Activated CD4-positive, alpha-beta memory T cell treated with anti-CD3 and anti-CD28 coated beads, Interleukin-2, amount 10 ng/mL, durations not matched to agents 7 days and 5 days (primary cell): ENCODE data around the gene RRBP1. TPM values are rescaled to one million over a fixed set of nuclear protein-coding genes. Genes with fewer than 3 reads are reported as not detected.

Experiments
- CTCF ChIA-PET: fragments of 350-600 bp; sonication (Branson Sonifier 250); formaldehyde crosslinking; loops from one replicate; lab custom pipeline; 2021; ENCODE audit warnings: antibody characterized with exemption, inconsistent platforms; lab: Charles Lee
- POLR2A ChIA-PET: fragments of 350-600 bp; sonication (Branson Sonifier 250); formaldehyde crosslinking; loops from one replicate; lab custom pipeline; 2021; ENCODE audit warnings: antibody characterized with exemption; lab: Charles Lee
- DNase-seq: peaks from one replicate; pipeline ENCODE4 v3.0.0-alpha.2; 2020
- H3K27ac Mint-ChIP-seq: one replicate; pipeline ENCODE4 v1.8.0; 2021; ENCODE audit warnings: mild to moderate bottlenecking, mixed read lengths
- H3K27me3 Mint-ChIP-seq: one replicate; pipeline ENCODE4 v1.8.0; 2021; ENCODE audit warnings: mixed read lengths
- H3K36me3 Mint-ChIP-seq: one replicate; pipeline ENCODE4 v1.8.0; 2021; ENCODE audit warnings: low read depth, mixed read lengths
- H3K4me1 Mint-ChIP-seq: one replicate; pipeline ENCODE4 v1.8.0; 2021; ENCODE audit warnings: mixed read lengths
- H3K4me3 Mint-ChIP-seq: one replicate; pipeline ENCODE4 v1.8.0; 2021; ENCODE audit warnings: mild to moderate bottlenecking, mixed read lengths
- H3K9me3 Mint-ChIP-seq: one replicate; pipeline ENCODE4 v1.8.0; 2021; ENCODE audit warnings: mixed read lengths
- total RNA-seq, 2 experiments: library from RNA; stranded (reverse); gene quantifications; one replicate each; pipeline ENCODE4 v1.2.3, GENCODE V29; 2021

Gene RRBP1
- total RNA-seq, 2 experiments from 2014 or later = 82.3 to 85.7 TPM

- Mint-ChIP-seq H3K27me3 (no peaks in the 10 kb centered on the region), H3K36me3 (peaks cover 24% of the 10 kb centered on the region), H3K9me3 (no peaks in the 10 kb centered on the region), H3K4me3 (no peak overlapping the region), H3K27ac (peak overlapping the region; percentile 15), H3K4me1 (peaks cover 52% of the 10 kb centered on the region)
- ChIA-PET POLR2A (interaction anchor here (0.9 to 1.6 kb wide), 3 partner anchors 43 to 326 kb away, joined by 4 to 10 read pairs (median 5); partner anchors contain the start of gene DSTN), CTCF (interaction anchor here (0.6 to 1.5 kb wide), 3 partner anchors 44 to 410 kb away, joined by 3 read pairs; partner anchors contain the start of gene DSTN)
- DNase-seq = no peak
Measured at GRCh38 chr20:17613328-17614175, 68.5 kb downstream of the RRBP1 start.

GRCh38 chr20:17612992-17613327 is 69.1 kb downstream of the RRBP1 start:
- ChIA-PET CTCF (interaction anchor here (1.0 to 1.5 kb wide), 3 partner anchors 43 to 107 kb away, joined by 3 to 4 read pairs (median 3); partner anchors contain the start of gene DSTN), POLR2A (interaction anchor here (0.9 to 1.6 kb wide), 3 partner anchors 42 to 326 kb away, joined by 4 to 10 read pairs (median 5); partner anchors contain the start of gene DSTN)
- Mint-ChIP-seq H3K4me1 (peaks cover 52% of the 10 kb centered on the region), H3K9me3 (no peaks in the 10 kb centered on the region), H3K36me3 (peaks cover 24% of the 10 kb centered on the region), H3K27me3 (no peaks in the 10 kb centered on the region), H3K4me3 (no peak overlapping the region), H3K27ac (peak overlapping the region; percentile 95)
- no peak for DNase-seq

- peak; percentile 60 for DNase-seq
- Mint-ChIP-seq H3K4me1 (peaks cover 55% of the 10 kb centered on the region), H3K9me3 (no peaks in the 10 kb centered on the region), H3K36me3 (peaks cover 26% of the 10 kb centered on the region), H3K27ac (peak overlapping the region; percentile 95), H3K27me3 (no peaks in the 10 kb centered on the region), H3K4me3 (peak overlapping the region; percentile 62)
- POLR2A ChIA-PET = interaction anchor here (0.9 to 1.6 kb wide), 3 partner anchors 42 to 327 kb away, joined by 4 to 10 read pairs (median 5); partner anchors contain the start of gene DSTN
- CTCF ChIA-PET = interaction anchor here (1.0 to 1.5 kb wide), 3 partner anchors 43 to 107 kb away, joined by 3 to 4 read pairs (median 3); partner anchors contain the start of gene DSTN
Measured at GRCh38 chr20:17612287-17612991, 69.6 kb downstream of the RRBP1 start.

GRCh38 chr20:17611540-17612286 is 70.3 kb downstream of the RRBP1 start:
- no peaks in the 10 kb centered on the region for H3K27me3 Mint-ChIP-seq
- no peaks in the 10 kb centered on the region for H3K9me3 Mint-ChIP-seq
- peaks cover 50% of the 10 kb centered on the region for H3K4me1 Mint-ChIP-seq
- H3K36me3 Mint-ChIP-seq = peaks cover 26% of the 10 kb centered on the region
- peak overlapping the region; percentile 95 for H3K27ac Mint-ChIP-seq
- H3K4me3 Mint-ChIP-seq = peak overlapping the region; percentile 48
- peak; percentile 35 for DNase-seq
- CTCF ChIA-PET = interaction anchor here (1.0 to 2.5 kb wide), 7 partner anchors 10 to 327 kb away, joined by 3 to 24 read pairs (median 8); partner anchors contain the start of gene DSTN
- POLR2A ChIA-PET = interaction anchor here (1.4 to 2.6 kb wide), 5 partner anchors 17 to 107 kb away, joined by 3 to 47 read pairs (median 15); partner anchors contain the start of genes BFSP1 and DSTN

- Mint-ChIP-seq H3K4me3 (peak overlapping the region; percentile 48), H3K9me3 (no peaks in the 10 kb centered on the region), H3K27ac (peak overlapping the region; percentile 95), H3K36me3 (peaks cover 26% of the 10 kb centered on the region), H3K4me1 (peaks cover 50% of the 10 kb centered on the region), H3K27me3 (no peaks in the 10 kb centered on the region)
- POLR2A ChIA-PET = interaction anchor here (0.7 to 2.6 kb wide), 13 partner anchors 10 to 356 kb away, joined by 3 to 47 read pairs (median 4); partner anchors contain the start of genes BFSP1, DSTN and RRBP1
- DNase-seq = no peak
- CTCF ChIA-PET = interaction anchor here (1.3 to 2.5 kb wide), 6 partner anchors 9 to 328 kb away, joined by 5 to 24 read pairs (median 10); partner anchors contain the start of genes DSTN and RRBP1
Measured at GRCh38 chr20:17611290-17611539, 70.8 kb downstream of the RRBP1 start.

- Mint-ChIP-seq H3K9me3 (no peaks in the 10 kb centered on the region), H3K4me1 (peaks cover 50% of the 10 kb centered on the region), H3K36me3 (peaks cover 26% of the 10 kb centered on the region), H3K27me3 (no peaks in the 10 kb centered on the region), H3K27ac (peak overlapping the region; percentile 95), H3K4me3 (peak overlapping the region; percentile 58)
- CTCF ChIA-PET = interaction anchor here (0.7 to 2.5 kb wide), 10 partner anchors 9 to 328 kb away, joined by 3 to 24 read pairs (median 6); partner anchors contain the start of genes DSTN and RRBP1
- DNase-seq = peak; percentile 86
- POLR2A ChIA-PET = interaction anchor here (0.7 to 2.6 kb wide), 19 partner anchors 10 to 356 kb away, joined by 3 to 47 read pairs (median 3); partner anchors contain the start of genes BFSP1, DSTN and RRBP1
Measured at GRCh38 chr20:17610566-17611289, 71.3 kb downstream of the RRBP1 start.

GRCh38 chr20:17609811-17610377 is 72.1 kb downstream of the RRBP1 start:
- CTCF ChIA-PET = interaction anchor here (0.8 to 2.5 kb wide), 9 partner anchors 8 to 329 kb away, joined by 3 to 24 read pairs (median 8); partner anchors contain the start of genes DSTN and RRBP1
- Mint-ChIP-seq H3K36me3 (peaks cover 33% of the 10 kb centered on the region), H3K27ac (peak overlapping the region; percentile 95), H3K4me3 (peak overlapping the region; percentile 58), H3K4me1 (peaks cover 50% of the 10 kb centered on the region), H3K9me3 (no peaks in the 10 kb centered on the region), H3K27me3 (no peaks in the 10 kb centered on the region)
- DNase-seq = no peak
- POLR2A ChIA-PET = interaction anchor here (0.7 to 2.6 kb wide), 15 partner anchors 9 to 105 kb away, joined by 3 to 47 read pairs (median 4); partner anchors contain the start of genes BFSP1, DSTN and RRBP1

- Mint-ChIP-seq H3K4me3 (no peak overlapping the region), H3K27me3 (no peaks in the 10 kb centered on the region), H3K27ac (peak overlapping the region; percentile 95), H3K9me3 (no peaks in the 10 kb centered on the region), H3K4me1 (peaks cover 47% of the 10 kb centered on the region), H3K36me3 (peaks cover 37% of the 10 kb centered on the region)
- ChIA-PET POLR2A (interaction anchor here (1.5 to 2.6 kb wide), 4 partner anchors 38 to 104 kb away, joined by 4 to 47 read pairs (median 19); partner anchors contain the start of genes BFSP1 and DSTN), CTCF (interaction anchor here (2.3 to 3.7 kb wide), 3 partner anchors 38 to 104 kb away, joined by 18 to 24 read pairs (median 22); partner anchors contain the start of gene DSTN)
- DNase-seq = no peak
Measured at GRCh38 chr20:17608701-17609497, 73.1 kb downstream of the RRBP1 start.

GRCh38 chr20:17606001-17606400 is 76.0 kb downstream of the RRBP1 start:
- Mint-ChIP-seq H3K27ac (no peak overlapping the region), H3K27me3 (no peaks in the 10 kb centered on the region), H3K4me3 (no peak overlapping the region), H3K4me1 (peaks cover 35% of the 10 kb centered on the region), H3K9me3 (no peaks in the 10 kb centered on the region), H3K36me3 (peaks cover 44% of the 10 kb centered on the region)
- CTCF ChIA-PET = interaction anchor here (0.8 to 3.7 kb wide), 4 partner anchors 12 to 56 kb away, joined by 3 to 18 read pairs (median 4); partner anchors contain the start of gene DSTN
- POLR2A ChIA-PET = interaction anchor here (0.9 kb wide), 1 partner anchor 25 kb away, joined by 4 read pairs; no protein-coding TSS in a partner anchor
- no peak for DNase-seq

GRCh38 chr20:17605131-17605660 is 76.8 kb downstream of the RRBP1 start:
- POLR2A ChIA-PET = interaction anchor here (0.9 kb wide), 1 partner anchor 25 kb away, joined by 4 read pairs; no protein-coding TSS in a partner anchor
- H3K27ac Mint-ChIP-seq = no peak overlapping the region
- CTCF ChIA-PET = interaction anchor here (0.8 to 3.7 kb wide), 5 partner anchors 13 to 91 kb away, joined by 3 to 18 read pairs (median 3); partner anchors contain the start of gene DSTN

More at GRCh38 chr20:17605131-17605660, 76.8 kb downstream of the RRBP1 start:
- H3K9me3 Mint-ChIP-seq = no peaks in the 10 kb centered on the region
- no peak for DNase-seq
- H3K4me1 Mint-ChIP-seq = peaks cover 30% of the 10 kb centered on the region
- H3K27me3 Mint-ChIP-seq = no peaks in the 10 kb centered on the region
- H3K36me3 Mint-ChIP-seq = peaks cover 49% of the 10 kb centered on the region
- no peak overlapping the region for H3K4me3 Mint-ChIP-seq
